ENCODE data around the gene IFI16. TPM values are rescaled to one million over a fixed set of nuclear protein-coding genes. Genes with fewer than 3 reads are reported as not detected.

The IFI16 gene
- polyA plus RNA-seq, 3 donors: 64.8 to 99.7 (median 80.1) TPM

DNA sequence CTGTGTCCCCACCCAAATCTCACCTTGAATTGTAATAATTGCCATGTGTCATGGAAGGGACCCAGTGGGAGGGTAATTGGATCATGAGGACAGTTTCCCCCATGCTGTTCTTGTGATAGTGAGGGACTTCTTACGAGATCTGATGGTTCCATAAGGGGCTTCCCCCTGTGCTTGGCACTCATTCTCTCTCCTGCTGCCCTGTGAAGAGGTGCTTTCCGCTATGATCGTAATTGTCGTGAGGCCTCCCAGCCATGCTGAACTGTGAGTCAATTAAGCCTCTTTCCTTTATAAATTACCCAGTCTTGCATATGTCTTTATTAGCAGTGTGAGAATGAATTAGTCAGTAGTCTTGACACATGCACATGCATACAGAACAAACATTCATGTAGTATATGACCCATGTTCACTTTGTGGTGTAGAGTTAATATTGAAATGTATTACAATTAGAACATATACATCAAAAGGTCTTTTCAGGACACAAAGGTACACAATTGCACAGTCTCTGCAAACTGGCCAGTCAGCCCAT lies 16.9 kb upstream of the IFI16 start:
- Histone ChIP-seq H3K36me3 (replicated peaks in 1 of 2; ENCODE audit: control insufficient read depth in 1 of 2, insufficient read depth in 2 of 2, low read length in 2 of 2) (no peaks in the 10 kb centered on the region), H3K27me3 (ENCODE audit: control insufficient read depth in 2 of 2, insufficient read depth in 2 of 2, low read length in 2 of 2) (no peaks in the 10 kb centered on the region), H4K20me1 (ENCODE audit: insufficient read depth, low read length) (no peaks in the 10 kb centered on the region), H3K4me3 (replicated peaks in 1 of 3; ENCODE audit: low read depth in 2 of 3, low read length in 3 of 3) (no peak overlapping the region), H3K27ac (ENCODE audit: low read depth in 1 of 2, low read length in 2 of 2) (no peak overlapping the region), H3K9ac (ENCODE audit: insufficient read depth, low read length, poor library complexity, severe bottlenecking) (no peak overlapping the region), H2AFZ (ENCODE audit: insufficient read depth, low read depth, low read length, poor library complexity, severe bottlenecking) (no peak overlapping the region), H3K4me2 (replicated peaks; ENCODE audit: extremely low read depth, low read length, poor library complexity, severe bottlenecking) (no peak overlapping the region), H3K9me3 (replicated peaks in 1 of 2; ENCODE audit: control insufficient read depth in 1 of 2, insufficient read depth in 1 of 2, low read length in 2 of 2) (peaks cover 0 to 15% of the 10 kb centered on the region in 2 donors), H3K4me1 (ENCODE audit: control insufficient read depth in 1 of 2, insufficient read depth in 2 of 2, low read length in 2 of 2) (no peaks in the 10 kb centered on the region), H3K79me2 (ENCODE audit: insufficient read depth, low read length) (no peaks in the 10 kb centered on the region)
- Mint-ChIP-seq H3K27ac (no peak overlapping the region), H3K4me1 (no peaks in the 10 kb centered on the region), H3K36me3 (peaks cover 0 to 8% of the 10 kb centered on the region in 2 donors), H3K27me3 (ENCODE audit: low read depth in 3 of 3) (peaks cover 0 to 4% (median 0%) of the 10 kb centered on the region in 3 donors), H3K4me3 (no peak overlapping the region), H3K9me3 (peaks cover 10 to 23% (median 13%) of the 10 kb centered on the region in 7 donors)
- intact Hi-C loops (cut with micrococcal nuclease): no loop called here
- 100% methylated on average over 2 of the region's 4 CpGs for WGBS (ENCODE audit: insufficient coverage)
- TF ChIP-seq, protein P1, sequence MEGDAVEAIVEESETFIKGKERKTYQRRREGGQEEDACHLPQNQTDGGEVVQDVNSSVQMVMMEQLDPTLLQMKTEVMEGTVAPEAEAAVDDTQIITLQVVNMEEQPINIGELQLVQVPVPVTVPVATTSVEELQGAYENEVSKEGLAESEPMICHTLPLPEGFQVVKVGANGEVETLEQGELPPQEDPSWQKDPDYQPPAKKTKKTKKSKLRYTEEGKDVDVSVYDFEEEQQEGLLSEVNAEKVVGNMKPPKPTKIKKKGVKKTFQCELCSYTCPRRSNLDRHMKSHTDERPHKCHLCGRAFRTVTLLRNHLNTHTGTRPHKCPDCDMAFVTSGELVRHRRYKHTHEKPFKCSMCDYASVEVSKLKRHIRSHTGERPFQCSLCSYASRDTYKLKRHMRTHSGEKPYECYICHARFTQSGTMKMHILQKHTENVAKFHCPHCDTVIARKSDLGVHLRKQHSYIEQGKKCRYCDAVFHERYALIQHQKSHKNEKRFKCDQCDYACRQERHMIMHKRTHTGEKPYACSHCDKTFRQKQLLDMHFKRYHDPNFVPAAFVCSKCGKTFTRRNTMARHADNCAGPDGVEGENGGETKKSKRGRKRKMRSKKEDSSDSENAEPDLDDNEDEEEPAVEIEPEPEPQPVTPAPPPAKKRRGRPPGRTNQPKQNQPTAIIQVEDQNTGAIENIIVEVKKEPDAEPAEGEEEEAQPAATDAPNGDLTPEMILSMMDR (IDR thresholded peaks at IDR 0.05): no peak
- no peak for DNase-seq

DNA sequence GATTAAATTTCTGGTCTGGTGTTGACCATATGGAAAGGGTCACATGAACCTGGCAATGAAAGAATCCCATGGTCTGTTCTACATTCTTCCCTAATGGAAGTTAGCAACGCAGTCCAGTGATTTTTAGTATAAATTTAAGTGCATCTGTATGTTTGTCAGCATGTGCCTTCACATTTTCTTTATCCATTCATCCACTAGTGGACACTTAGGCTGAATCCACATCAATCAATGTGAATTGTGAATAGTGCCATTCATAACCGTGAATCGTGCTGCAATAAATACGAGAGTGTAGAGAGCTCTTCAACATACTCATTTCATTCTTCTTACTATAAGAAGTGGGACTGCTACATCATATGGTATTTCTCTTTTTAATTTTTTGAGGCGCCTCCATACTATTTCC lies 12.7 kb upstream of the IFI16 start:
- peaks cover 13% of the 10 kb centered on the region for H3K4me1 Mint-ChIP-seq
- no peaks in the 10 kb centered on the region for H3K36me3 ChIP-seq (replicated peaks in 1 of 2; ENCODE audit: control insufficient read depth in 1 of 2, insufficient read depth in 2 of 2, low read length in 2 of 2)
- no peaks in the 10 kb centered on the region for H3K79me2 ChIP-seq (ENCODE audit: insufficient read depth, low read length)
- no peaks in the 10 kb centered on the region for H4K20me1 ChIP-seq (ENCODE audit: insufficient read depth, low read length)
- H3K9me3 Mint-ChIP-seq: peaks cover 2 to 8% (median 6%) of the 10 kb centered on the region in 7 donors
- H3K9me3 ChIP-seq (replicated peaks in 1 of 2; ENCODE audit: control insufficient read depth in 1 of 2, insufficient read depth in 1 of 2, low read length in 2 of 2): peaks cover 0 to 6% of the 10 kb centered on the region in 2 donors
- no peak overlapping the region for H3K9ac ChIP-seq (ENCODE audit: insufficient read depth, low read length, poor library complexity, severe bottlenecking)
- TF ChIP-seq, protein P1 (IDR thresholded peaks at IDR 0.05): no peak
- no CpG with 5 or more reads among the region's 5 CpGs for WGBS (ENCODE audit: insufficient coverage)
- no peak overlapping the region for H3K4me3 ChIP-seq (replicated peaks in 1 of 3; ENCODE audit: low read depth in 2 of 3, low read length in 3 of 3)
- H3K4me2 ChIP-seq (replicated peaks; ENCODE audit: extremely low read depth, low read length, poor library complexity, severe bottlenecking): no peak overlapping the region
- no peak overlapping the region for H3K27ac Mint-ChIP-seq
- H3K4me3 Mint-ChIP-seq: no peak overlapping the region
- no peaks in the 10 kb centered on the region for H3K27me3 ChIP-seq (ENCODE audit: control insufficient read depth in 2 of 2, insufficient read depth in 2 of 2, low read length in 2 of 2)
- no peak for DNase-seq
- H2AFZ ChIP-seq (ENCODE audit: insufficient read depth, low read depth, low read length, poor library complexity, severe bottlenecking): no peak overlapping the region
- peaks cover 4 to 9% of the 10 kb centered on the region in 2 donors for H3K4me1 ChIP-seq (ENCODE audit: control insufficient read depth in 1 of 2, insufficient read depth in 2 of 2, low read length in 2 of 2)
- H3K27ac ChIP-seq (ENCODE audit: low read depth in 1 of 2, low read length in 2 of 2): no peak overlapping the region
- peaks cover 0 to 2% (median 0%) of the 10 kb centered on the region in 3 donors for H3K27me3 Mint-ChIP-seq (ENCODE audit: low read depth in 3 of 3)
- no peaks in the 10 kb centered on the region for H3K36me3 Mint-ChIP-seq
- intact Hi-C loops (cut with micrococcal nuclease): loop anchor here in 1 of 2 donors (5.0 kb wide), 1 partner anchor 200 kb away; no protein-coding TSS in a partner anchor
